Suppressor macrophage (primary cell): ENCODE measurements around the gene VEZT.

Experiments used
- DNase-seq, 4 experiments: peaks; one replicate each; pipeline ENCODE4 v3.0.0-alpha.2; 2020 to 2022

Gene VEZT

DNA sequence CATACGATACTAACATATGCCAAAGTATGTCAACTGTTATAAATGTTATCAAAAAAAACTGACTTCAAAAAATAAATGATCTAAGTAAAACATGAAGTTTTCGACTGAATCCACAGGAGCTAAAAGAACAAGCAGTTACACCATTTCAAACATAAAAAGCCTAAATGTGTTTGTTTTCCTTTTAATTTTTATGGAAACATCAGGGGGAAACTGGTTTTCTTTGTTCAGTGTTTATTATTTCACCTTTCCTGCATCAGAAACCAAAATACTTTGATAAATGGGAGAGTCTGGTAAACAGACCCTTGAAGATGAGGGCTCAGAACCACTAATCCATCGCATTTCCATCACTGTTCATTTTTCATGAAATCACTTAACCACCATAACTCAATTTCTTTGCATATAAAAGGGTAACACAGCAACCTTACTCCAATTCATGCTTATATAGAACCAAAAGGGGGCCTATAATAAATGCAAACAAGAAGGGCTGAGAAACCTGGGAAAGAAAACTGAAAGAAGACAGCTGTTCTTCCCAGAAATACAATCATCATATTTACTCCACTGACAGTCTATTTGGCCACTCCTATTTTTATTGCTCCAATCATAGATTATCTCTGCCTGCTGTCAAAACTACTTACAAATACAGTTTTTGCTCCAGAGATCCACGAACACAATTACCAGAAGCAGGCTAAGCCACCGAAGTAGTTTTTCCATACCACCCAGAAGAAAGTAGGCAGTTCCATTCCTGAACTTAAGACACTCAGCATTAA is 17.3 kb upstream of the VEZT start:
- DNase-seq = no peak

DNA sequence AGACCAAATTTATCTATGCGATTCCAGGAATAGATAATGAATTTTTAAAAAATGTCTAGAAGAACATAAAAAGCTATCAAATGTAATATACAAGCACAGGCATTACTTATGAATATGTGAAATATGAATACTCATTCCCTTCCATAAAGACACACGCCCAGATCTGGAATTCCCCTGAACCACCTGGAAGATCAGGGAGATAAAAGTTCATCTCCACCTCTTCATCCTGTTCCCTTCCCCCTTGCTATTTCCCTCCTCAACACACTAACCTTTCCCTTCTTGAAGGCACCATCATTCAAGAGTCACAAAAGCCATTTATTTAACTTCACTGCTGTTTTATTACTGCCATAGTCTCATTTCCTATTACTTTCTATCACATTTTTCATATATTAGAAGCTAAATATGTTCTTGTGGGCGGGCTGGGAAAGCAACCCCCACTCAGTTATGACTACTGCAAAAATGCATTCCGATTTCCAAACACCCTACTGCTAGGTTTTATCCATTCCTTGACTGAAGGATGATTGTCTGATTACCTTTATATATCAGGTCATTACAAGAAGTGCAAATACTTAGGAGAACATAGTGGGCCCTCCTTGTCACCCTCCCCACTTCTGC is 16.4 kb upstream of the VEZT start:
- no peak for DNase-seq

GRCh38 chr12:95202691-95203486 is 14.7 kb upstream of the VEZT start:
- DNase-seq = peak in 2 of 4 experiments; percentile 47 to 51

DNA sequence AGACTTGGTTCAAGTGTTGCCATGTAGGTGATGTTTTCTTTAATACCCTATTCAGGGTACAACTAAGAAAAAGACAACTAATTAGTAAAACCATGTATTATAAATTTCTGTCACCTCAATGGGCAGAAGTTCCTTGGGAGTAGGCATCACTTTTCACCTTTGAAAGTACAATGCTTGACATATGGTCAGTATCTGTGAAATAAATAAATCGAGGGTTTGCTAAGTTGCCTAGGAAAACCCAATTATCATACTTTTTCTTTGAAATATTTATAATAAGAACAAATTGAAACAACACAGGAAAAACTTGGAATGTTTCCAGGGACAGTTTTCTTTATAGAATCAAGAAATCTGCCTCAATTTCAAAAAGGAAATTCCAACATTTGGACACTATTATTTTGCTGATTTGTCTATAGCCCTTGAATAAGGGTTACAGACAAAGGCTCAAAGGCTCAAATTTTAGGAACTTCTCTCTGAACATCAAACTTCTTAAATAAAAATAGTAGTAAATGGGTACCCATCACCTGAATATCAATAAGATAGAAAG is 14.0 kb upstream of the VEZT start:
- DNase-seq = no peak

- DNase-seq = peak; percentile 70 to 84 (median 80)
Observed at GRCh38 chr12:95204141-95204866, 13.3 kb upstream of the VEZT start.

DNA sequence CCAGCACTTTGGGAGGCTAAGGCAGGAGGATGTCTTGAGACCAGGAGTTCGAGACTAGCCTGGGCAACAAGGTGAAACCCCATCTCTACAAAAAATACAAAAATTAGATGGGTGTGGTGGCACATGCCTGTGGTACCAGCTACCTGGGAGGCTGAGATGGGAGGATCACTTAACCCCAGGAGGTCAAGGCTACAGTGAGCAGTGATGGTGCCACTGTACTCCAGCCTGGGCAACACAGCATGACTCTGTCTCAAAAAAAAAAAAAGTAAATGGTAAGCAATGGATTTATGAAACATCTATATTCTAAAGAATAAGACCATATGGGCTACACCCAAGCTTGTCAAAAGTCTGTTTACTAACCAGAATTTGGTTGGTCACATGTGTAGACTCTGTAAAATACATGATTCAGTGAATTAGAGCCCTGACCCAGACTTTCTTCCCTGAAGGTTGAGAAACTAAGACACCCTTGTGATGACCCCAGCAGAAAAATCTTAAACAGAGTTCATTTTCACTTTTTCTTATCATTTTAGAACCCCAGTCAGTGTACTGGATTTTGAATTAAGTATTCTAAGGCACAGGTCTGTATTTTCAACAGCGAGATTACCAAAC is 12.5 kb upstream of the VEZT start:
- peak; percentile 27 to 68 (median 47) for DNase-seq

DNA sequence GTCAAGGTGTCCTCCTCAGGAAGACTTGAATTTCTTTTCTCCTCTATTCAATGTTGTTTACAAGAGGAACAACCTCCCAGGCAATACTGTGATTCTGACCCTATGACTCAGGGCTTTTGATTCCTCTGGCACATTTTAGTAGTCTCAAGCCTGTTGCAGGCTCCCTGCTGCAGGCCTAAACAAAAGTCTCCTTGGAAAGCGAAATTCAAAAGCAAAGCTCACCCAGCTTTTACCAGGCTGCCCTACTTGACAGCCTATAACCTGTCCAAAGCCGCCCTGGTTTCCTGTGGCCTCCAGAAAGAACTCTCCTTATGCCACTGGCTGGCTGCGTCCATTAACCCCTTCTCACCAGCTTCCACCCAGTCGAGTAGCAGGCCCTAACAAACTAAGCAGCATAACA is 11.9 kb upstream of the VEZT start:
- peak; percentile 58 to 77 (median 70) for DNase-seq

- no peak for DNase-seq
Observed at GRCh38 chr12:95206916-95207315, 10.7 kb upstream of the VEZT start.

DNA sequence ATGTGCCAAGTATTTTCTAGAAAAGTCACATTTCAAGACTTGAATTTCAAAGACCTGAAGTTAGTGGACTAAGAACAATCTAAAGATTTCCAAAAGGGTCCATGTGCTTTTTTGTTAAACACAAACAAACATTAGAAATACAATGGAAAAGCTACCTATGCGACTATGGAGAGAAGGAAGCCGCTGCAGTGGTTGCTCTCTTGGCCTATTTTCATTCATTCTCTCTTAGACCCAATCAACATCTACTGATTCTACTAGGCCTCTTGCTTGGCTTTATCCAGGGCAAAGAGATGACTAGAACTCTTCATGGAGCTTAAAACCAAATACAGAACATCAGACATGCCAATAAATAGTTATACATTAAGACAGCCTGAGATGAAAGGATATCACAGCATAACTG is 10.2 kb upstream of the VEZT start:
- no peak for DNase-seq

- DNase-seq = no peak
Observed at GRCh38 chr12:95208678-95209077, 8.9 kb upstream of the VEZT start.

DNA sequence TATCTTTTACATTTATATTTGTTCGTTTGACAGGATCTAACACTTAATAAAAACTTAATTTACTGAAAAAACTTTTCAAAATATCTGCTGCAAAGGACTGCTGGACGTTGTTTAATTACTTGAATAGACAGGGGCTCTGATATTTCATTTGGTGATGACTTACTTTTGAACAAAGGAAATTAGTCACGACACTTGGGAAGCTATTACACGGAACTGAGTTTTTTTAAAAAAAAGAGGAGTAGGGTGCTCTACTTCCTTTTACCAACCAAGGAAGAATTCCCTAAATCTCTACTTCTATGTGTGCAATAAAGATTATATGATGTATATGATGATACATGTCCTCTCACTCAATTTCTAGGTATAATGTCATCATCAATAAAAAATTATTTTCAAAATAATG is 5.0 kb upstream of the VEZT start:
- peak; percentile 17 to 79 (median 51) for DNase-seq

- DNase-seq = no peak
Observed at GRCh38 chr12:95213119-95213518, 4.5 kb upstream of the VEZT start.

DNA sequence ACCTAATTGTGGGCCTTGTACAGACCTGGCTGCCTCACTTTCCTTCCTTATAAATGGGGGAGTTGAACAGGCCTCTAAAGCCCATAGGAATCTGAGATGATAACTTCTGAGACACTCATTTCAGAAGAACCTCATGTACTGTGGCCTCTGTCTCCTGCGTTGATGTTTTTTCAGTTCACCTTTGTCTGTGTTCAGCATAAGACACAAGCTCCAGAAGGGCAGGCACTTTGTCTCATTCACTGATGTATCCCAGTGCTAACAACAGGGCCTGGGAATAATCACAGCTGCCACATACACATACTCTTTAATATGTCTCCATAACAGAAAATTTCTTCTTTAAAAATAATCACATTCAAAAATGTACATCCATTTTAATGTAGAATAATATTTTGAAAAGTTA is 3.7 kb upstream of the VEZT start:
- no peak for DNase-seq

DNA sequence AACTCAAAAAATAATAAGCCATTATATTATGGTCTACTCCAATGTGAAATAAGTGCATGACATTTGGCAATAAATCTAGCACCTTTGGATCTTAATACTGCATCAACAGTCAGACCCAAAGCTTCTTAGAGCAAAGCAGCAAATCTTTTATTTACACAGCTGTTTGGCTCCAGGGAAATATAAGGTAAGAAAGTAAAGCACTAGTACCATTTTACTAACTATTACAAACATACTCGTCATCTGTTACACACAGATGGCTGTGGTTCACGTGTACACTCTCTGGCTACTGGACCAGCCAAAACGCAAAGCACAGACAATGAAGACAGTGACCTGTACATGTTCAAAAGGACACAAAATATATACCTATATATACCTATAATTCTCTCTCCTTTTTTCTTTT is 3.1 kb upstream of the VEZT start:
- DNase-seq = no peak

DNA sequence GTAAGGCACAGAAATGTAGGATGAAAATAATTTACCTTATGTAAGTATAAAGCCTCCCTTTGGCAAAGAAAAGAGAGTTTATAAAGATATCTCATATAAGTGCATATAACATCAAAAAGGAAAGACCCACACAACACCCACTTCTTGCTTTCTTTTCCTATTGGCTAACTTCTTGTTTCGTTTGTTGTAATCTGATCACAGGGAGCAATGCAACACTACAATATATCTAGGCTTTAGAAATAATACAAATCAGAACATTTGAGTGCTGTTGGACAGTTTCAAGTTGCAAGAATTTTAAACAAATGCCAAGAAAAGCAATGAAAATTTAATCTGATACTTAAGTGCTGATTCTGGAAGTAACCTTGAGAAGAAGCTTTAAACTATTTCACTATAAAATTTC is 1.7 kb upstream of the VEZT start:
- peak; percentile 20 to 77 (median 47) for DNase-seq

- DNase-seq = peak in 1 of 4 experiments; percentile 36
Observed at GRCh38 chr12:95216711-95217376, 763 bp upstream of the VEZT start.

GRCh38 chr12:95218150-95219133 is 835 bp downstream of the VEZT start:
- DNase-seq = peak; percentile 32 to 71 (median 52)

GRCh38 chr12:95220190-95220589 is 2.6 kb downstream of the VEZT start:
- no peak for DNase-seq

GRCh38 chr12:95220726-95221125 is 3.1 kb downstream of the VEZT start:
- DNase-seq = no peak
